Neural progenitor cell (in vitro differentiated cells): ENCODE results near the gene TRPT1.

Source experiments
- CTCF ChIP-seq: fragments of 200-600 bp; sonication (generic); IDR thresholded peaks from 2 replicates; pipeline ENCODE4 v1.5.1; 2017; ENCODE audit warnings: antibody characterized with exemption, mild to moderate bottlenecking
- EZH2 ChIP-seq: fragments of 200-600 bp; sonication (generic); IDR thresholded peaks from 2 replicates; pipeline ENCODE4 v1.6.1; 2017; ENCODE audit warnings: antibody characterized with exemption, mild to moderate bottlenecking, moderate library complexity
- EZH2phosphoT487 ChIP-seq: fragments of 200-600 bp; sonication (generic); IDR thresholded peaks from 2 replicates; pipeline ENCODE4 v1.6.1; 2017; ENCODE audit warnings: antibody characterized with exemption

- TF ChIP-seq EZH2 (peak; percentile 45), CTCF (peak; percentile 21), EZH2phosphoT487 (peak; percentile 25)
Observed at GRCh38 chr11:64246871-64247728, 21.1 kb upstream of the TRPT1 start, which contains the start of gene PPP1R14B.
